Measurements from ENCODE around the gene IFNLR1.

DNA sequence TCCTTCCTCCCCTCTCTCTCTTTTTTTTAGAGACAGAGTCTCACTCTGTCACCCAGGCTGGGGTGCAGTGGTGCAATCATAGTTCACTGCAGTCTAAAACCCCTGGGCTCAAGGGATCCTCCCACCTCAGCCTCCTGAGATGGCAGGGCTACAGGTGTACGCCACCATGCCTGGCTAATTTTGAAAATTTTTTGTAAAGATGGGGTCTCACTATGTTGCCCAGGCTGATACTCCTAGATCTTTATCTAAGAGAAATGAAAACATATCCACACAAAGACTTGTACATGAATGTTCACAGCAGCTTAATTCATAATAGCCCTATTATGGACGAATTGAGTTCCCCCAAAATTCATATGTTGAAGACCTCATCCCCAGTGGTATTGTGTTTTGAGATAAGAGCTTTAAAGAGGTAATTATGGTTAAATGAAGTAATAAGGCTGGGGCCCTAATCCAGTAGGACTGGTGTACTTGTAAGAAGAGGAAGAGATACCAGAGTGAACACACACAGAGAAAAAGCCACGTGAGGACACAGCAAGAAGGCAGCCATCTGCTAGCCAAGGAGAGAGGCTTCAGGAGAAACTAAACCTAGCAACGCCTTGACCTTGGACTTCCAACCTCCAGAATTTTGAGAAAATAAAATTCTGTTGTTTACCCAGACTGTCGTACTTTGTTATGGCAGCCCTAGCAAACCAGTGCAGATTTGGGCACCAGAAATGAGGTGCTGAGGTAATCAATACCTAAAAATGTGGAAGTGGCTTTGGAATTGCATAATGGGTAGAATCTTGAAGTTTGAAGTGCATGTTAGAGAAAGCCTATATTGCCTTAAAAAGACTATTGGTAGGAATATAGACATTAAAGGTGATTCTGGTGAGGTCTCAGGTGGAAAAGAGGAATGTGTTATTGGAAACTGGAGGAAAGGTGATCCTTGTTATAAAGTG lies 13.2 kb downstream of the IFNLR1 start:
- TF ChIP-seq, protein P1, sequence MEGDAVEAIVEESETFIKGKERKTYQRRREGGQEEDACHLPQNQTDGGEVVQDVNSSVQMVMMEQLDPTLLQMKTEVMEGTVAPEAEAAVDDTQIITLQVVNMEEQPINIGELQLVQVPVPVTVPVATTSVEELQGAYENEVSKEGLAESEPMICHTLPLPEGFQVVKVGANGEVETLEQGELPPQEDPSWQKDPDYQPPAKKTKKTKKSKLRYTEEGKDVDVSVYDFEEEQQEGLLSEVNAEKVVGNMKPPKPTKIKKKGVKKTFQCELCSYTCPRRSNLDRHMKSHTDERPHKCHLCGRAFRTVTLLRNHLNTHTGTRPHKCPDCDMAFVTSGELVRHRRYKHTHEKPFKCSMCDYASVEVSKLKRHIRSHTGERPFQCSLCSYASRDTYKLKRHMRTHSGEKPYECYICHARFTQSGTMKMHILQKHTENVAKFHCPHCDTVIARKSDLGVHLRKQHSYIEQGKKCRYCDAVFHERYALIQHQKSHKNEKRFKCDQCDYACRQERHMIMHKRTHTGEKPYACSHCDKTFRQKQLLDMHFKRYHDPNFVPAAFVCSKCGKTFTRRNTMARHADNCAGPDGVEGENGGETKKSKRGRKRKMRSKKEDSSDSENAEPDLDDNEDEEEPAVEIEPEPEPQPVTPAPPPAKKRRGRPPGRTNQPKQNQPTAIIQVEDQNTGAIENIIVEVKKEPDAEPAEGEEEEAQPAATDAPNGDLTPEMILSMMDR (conservative IDR thresholded peaks at IDR 0.05; ENCODE audit: low read length): no peak
- TF ChIP-seq EZH2phosphoT487 (IDR thresholded peaks at IDR 0.05; ENCODE audit: borderline replicate concordance, low read depth, low read length): no peak

All from OCI-LY7 (cell line).